GM12864 (cell line): ENCODE data around the gene SMIM24.

Experiments used
- DNase-seq: peaks from one replicate; pipeline ENCODE4 v3.0.0-alpha.2; 2011; ENCODE audit warnings: low read depth
- H3K4me3 ChIP-seq: 2 replicates; pipeline ENCODE4 v1.5.1; 2011; ENCODE audit warnings: mild to moderate bottlenecking, low read depth, low read length, control low read depth
- CTCF ChIP-seq: IDR thresholded peaks from 2 replicates; pipeline ENCODE4 v1.5.1; 2011; ENCODE audit warnings: low read depth, mild to moderate bottlenecking, moderate library complexity, low read length, control low read depth, inconsistent platforms; ENCODE audit errors: missing control alignments

Gene SMIM24

GRCh38 chr19:3518659-3519058, 38.3 kb upstream of the SMIM24 start:
- no peak for TF ChIP-seq CTCF
- DNase-seq = no peak
- H3K4me3 ChIP-seq = no peak overlapping the region

DNA sequence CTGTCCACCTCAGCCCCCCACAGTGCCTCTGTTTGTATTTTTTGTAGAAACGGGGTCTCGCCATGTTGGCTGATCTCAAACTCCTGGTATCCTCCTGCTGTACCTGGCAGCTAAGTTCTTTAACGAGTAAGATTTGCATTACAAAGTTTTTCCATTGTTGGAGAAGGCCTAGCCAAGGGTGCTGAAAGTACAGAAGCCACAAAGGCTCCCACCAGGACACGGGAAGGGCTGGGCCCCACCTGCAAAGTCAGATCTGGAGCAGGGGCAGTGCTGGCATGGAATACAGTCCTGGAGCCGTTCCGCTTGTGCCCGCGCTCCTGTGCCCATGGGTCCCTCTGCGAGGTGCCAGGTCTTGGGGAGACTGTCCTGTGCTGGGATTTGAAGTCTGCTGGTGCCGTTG, 37.9 kb upstream of the SMIM24 start:
- no peak for TF ChIP-seq CTCF
- DNase-seq = no peak
- no peak overlapping the region for H3K4me3 ChIP-seq

DNA sequence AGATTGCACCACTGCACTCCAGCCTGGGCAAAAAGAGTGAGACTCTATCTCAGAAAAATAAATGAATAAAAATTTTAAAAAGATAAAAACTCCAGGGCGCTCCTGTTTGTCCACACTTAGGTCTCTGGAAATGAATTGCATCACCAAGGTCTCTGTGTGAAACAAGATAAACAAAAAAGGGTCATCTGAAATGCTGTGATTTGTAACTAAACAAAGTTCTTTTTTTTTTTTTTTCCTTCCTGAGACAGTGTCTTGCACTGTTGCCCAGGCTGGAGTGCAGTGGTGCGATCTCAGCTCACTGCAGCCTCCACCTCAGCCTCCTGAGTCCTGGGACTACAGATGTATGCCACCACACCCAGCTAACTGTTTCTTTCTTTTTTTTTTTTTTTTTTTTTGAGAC, 37.3 kb upstream of the SMIM24 start:
- DNase-seq = no peak
- no peak for TF ChIP-seq CTCF

GRCh38 chr19:3516675-3517207, 36.4 kb upstream of the SMIM24 start:
- H3K4me3 ChIP-seq = no peak overlapping the region
- no peak for TF ChIP-seq CTCF
- no peak for DNase-seq

More for the DNA sequence above, 37.3 kb upstream of the SMIM24 start:
- no peak overlapping the region for H3K4me3 ChIP-seq

DNA sequence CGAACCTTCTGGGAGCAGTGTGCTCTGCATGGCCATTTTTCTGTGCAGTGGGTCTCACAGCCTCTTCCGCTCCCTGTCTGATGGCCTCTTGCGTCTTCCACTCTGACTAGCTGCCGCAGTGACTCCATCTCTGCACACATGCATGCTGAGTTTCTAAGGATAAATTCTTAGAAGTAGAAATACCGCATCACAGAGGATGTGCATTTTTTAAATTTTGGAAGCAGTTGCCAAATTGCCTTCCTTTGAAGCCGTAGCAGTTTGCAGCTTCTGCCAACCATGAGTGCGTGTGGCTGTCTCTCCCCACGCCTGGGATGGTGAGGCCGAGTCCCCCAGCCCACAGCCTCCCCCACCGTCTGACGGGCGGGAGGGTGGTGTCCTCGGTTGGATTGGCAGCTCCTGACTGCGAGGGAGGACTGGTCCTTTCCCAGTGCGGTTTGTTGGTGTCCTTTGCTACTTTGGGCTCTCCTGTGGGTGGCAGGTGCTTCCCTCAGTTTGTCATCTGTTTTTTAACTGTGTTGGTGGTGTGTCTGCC, 35.6 kb upstream of the SMIM24 start:
- TF ChIP-seq CTCF = no peak
- no peak for DNase-seq
- H3K4me3 ChIP-seq = no peak overlapping the region

DNA sequence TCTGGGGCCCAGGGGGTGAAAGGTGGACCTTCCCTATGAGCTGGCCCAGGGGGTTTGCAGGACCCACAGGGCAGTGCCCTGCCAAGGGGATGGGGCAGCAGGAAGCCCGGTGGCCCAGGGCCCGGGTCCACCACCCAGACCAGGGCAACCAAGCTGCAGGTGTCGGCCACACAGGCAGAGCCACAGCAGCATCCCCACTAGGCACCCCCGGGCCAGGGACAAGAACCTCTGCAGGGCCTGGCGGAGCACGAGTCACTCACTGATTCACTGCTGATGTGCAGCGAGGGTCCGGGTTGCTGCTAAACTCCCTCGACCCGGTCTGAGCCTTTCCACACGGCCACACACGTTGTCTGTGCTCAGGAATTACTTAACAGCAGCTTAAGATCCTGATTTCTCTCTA, 34.6 kb upstream of the SMIM24 start:
- no peak for TF ChIP-seq CTCF
- no peak overlapping the region for H3K4me3 ChIP-seq
- DNase-seq = no peak

- no peak for DNase-seq
- TF ChIP-seq CTCF = no peak
- H3K4me3 ChIP-seq = no peak overlapping the region
These were observed 33.2 kb upstream of the SMIM24 start for GRCh38 chr19:3513229-3514140.
